Head of caudate nucleus (tissue), 42 donors: Measurements from ENCODE around the gene RELCH.

Experiments used
- DNase-seq, 42 donors: peaks; one replicate each; pipeline versions ENCODE4 v3.0.0 to v3.0.0-alpha.2; 2020 to 2021; ENCODE audit warnings: mixed read lengths in 7 of 42
- intact Hi-C: fragments of 100-400 bp; cut with DNase I; formaldehyde crosslinking; loops from one replicate; pipeline ENCODE4 v1.15.0; 2022

Gene RELCH

DNA sequence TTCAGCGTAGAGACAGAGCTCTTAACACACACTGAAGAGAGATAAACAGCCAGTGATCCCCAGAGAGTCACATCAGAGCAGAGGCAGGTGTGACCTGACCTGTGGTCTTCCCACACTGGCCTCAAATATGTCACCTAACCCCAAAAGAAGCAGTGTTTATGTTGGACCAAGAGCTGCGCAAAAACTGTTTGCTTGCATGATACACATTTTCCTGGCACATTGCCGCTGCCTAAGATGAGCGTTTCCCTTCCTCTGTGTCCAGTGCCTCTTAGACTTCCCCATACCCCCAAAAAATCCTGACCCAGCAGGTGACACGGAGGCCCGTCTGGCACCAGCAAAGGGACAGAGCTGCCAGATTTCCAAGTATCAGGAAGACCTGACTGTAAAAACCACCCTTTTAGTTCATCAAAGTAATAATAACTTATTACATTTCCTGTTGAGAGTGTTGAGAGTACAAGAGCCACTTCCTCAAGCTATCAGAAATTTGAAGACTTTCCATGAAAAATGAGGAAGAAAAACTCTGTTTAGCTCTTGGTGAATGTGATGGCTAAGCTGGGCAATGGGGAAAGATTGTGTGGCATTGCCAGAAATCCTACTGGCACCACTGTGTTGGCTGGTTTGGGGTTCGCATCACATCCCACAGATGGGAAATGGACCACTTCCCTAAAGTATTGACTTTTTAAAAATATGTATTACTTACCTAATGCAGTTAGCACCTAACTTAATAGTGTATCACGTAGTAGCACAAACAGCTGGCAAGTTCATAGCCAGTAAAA lies 144.7 kb downstream of the RELCH start:
- intact Hi-C loops: no loop called here
- peak in 3 of 42 donors; percentile 16 to 33 (median 21) for DNase-seq

DNA sequence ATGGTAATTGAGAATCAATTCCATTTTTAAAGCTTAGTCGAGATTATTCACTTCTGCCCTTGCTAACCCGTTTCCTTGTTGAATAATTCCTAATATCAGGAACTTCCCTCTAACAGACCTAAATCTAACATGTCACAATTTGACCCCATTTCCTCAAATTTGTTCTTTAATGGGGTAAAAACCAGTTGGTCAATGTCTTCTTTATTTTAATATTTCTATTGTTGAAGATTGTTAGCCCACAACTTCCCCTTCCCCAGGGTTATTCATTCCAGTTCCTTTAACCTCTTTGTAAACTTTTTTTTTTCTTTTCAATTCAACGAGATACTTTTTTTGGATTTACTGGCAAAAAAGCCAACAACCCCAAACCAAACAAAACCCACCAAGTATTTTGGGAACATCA lies 145.4 kb downstream of the RELCH start:
- no peak for DNase-seq
- intact Hi-C loops: no loop called here

GRCh38 chr18:62332964-62333695 lies 146.1 kb downstream of the RELCH start:
- no peak for DNase-seq
- intact Hi-C loops: no loop called here

DNA sequence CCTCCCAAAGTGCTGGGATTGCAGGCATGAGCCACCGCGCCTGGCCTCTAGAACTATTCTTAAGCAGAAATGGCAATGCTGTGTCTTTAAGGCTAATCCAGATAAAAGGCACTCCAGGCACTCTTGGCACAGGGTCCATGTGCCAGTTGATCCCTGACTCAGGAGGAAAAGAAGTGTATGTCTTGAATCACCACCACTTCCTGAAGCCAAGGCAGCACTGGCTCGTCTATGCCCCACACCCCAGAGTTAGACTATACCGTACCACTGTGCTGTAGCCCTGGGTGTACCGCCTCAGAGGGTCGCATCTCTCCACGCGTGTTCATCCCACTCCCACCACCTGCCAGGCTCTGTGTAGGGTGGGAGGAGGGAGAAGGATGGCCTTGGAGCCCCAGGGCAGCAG lies 147.1 kb downstream of the RELCH start:
- intact Hi-C loops: no loop called here
- DNase-seq: no peak

DNA sequence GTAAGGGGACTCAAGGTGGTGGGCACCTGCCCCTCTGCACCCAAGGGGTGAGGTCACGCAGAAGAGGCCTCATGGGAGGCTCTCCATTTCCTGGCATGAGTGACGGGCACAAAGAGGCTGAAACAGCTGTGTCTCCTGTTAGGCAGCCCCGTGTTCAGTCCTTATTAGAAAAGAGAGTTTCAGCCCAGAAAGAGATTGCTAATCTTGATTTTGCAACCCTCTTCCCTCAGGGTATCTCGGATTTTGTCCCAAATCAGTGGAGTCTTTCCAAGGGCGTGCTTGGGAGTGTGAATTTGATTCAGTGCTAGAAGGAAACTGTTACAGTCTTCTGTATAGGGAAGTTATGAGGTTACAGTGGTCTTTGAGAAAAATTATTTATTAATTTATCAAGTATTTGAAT lies 148.4 kb downstream of the RELCH start:
- intact Hi-C loops: no loop called here
- no peak for DNase-seq

DNA sequence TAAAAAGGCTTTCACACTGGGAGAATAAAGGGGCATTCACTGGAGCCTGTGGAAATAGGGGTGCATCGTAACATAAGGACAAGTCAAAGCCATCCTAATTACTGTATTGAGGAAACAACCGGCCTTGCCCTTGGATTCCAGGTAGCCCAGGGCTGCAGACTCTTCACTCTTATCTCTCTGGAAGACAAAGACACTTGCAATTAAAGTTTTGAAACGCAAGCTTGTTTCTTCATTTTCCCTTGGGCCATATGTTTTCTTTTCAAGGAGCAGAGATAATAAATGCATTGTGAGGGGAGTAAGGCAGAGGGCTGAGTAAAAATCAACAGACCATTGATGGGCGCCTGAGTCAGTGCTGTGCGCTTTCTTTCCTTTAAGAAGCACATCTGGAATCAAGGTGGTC lies 149.6 kb downstream of the RELCH start:
- no peak for DNase-seq
- intact Hi-C loops: no loop called here

GRCh38 chr18:62337336-62337735 lies 150.3 kb downstream of the RELCH start:
- intact Hi-C loops: no loop called here
- DNase-seq: no peak

GRCh38 chr18:62338446-62339105 lies 151.5 kb downstream of the RELCH start:
- DNase-seq: no peak
- intact Hi-C loops: no loop called here

DNA sequence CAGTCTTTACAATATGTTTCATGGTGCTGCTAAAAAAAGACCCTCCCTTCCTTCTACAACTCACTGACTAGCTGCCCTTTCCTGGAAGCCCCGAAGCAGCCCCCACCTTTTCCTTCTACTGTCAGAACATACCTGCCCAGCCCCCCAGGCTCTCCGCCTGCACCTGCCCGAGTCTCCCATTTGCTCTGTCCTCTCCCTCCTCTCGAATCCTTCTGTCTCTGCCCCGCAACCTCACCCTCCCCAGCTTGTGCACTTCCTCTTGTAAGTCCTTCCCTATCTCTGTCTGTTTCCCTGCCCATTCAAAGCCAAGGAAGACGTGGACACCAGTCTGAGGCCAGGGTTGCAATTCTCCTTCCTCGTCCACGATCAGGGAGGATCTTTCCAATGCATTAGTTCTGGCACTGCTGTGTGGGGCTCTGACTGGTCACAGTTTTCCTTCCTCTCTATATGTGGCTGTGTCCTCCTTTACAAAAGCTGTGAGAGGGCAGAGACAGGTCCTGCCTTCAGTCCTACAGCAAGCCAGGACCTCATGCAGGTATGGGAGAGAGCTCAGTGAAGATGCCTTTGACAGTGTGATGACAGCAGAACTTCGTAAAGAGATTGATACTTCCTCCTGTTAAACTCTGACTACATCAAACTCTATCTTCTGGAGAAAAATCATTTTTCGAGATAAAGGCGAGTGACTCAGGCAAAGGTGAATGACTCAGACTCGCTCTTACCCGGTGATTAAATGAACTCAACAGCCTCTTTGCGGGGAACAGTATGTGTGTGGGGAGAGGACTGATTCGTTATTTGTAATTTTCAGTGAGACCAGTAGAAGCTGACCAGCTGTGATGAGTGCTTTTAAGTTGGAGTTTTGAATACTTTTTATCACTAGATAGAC lies 152.3 kb downstream of the RELCH start:
- intact Hi-C loops: no loop called here
- peak in 15 of 42 donors; percentile 10 to 73 (median 42) for DNase-seq

DNA sequence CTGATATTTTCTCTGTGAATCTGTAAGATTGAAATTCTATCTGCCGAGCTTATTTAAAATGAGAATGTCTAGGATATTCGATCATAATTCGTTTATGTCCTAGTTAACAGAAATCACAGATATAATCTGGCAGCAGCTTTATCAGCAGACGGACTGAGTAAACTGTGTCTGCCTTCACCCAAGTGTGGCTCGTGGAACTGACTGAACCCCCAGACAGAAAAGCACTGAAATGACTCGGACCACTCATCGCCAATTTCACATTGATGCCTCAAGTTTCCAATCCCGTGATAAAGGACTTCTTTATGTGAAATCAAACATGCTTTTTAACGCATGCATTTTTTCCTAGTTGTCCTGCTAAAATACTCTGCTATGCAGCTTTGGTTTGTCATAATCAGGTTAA lies 153.9 kb downstream of the RELCH start:
- intact Hi-C loops: no loop called here

DNA sequence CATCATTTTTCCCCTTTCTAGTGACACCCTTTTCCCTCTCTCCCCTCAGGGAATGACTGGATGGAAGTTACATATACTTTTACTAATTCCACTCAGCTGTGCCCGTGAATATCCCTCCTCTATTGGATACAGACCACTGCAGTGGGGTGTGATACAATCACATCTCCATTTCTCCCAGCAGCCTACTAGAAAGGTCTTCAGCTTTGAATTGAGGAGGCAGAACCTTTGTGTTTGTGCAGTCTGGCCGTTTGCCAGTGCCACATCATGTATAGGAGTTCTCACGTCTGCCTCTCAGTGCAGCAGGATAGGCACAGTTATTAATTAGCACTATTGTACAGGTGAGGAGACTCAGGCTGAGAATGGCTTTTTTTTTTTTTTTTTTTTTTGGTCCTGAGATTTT lies 154.4 kb downstream of the RELCH start:
- intact Hi-C loops: no loop called here
- no peak for DNase-seq

More for the DNA sequence above, 153.9 kb downstream of the RELCH start:
- no peak for DNase-seq

DNA sequence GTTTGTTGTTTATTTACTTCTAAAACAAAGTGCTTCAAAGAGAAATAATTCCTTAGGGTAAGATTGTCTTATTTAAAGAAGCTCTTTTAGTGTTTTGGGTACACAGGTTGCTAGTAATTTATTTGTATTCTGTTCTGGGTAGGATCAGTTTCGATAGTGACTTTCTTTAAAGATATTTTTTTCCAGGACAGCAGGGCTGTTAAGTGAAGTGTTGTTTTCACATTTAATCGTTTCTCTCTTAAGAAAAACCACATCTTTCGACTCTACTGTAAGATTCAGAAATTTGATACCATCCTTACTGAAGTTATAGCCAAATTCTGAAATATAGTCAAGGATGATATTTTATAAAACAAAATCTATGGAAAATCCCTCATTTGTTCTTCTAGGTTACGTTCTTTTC lies 155.8 kb downstream of the RELCH start:
- intact Hi-C loops: no loop called here
- no peak for DNase-seq

GRCh38 chr18:62343316-62343715 lies 156.3 kb downstream of the RELCH start:
- intact Hi-C loops: no loop called here
- DNase-seq: no peak

- no peak for DNase-seq
These were observed 158.9 kb downstream of the RELCH start for GRCh38 chr18:62345909-62346308.

DNA sequence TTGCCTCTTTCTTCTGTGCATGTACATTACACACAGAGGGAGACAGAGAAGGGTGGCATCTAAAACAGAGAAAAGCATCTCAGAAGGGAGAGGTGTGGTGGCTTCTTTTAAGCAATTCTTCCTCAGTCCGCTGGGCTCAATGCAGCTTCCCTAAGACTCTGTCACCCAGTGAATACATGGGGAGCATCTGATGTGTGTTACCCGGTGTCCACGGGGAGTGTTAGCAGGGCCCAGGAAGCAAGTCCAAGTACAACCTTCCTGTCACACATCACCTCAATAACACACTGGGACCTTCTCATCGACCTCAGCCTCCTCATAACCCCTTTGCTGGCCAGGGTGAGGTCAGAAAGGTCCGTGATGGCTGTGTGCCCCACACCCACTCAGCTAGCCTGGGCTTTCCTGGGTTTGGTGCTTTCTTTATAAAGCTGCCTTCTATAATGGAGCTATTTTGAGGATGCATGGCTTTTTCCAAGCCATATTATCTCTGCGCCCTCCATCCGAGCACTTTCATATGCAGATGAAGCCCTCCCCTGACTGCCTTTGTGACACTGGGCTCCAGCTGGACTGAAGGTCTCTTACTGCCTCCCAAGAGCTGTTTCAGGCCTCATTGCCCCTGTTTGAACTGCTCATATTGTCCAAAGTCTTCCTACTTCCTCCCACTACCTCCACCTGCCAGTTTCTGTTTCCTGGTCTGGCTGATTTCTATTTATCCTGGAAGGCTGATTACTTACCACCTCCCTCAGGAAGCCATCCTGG lies 159.5 kb downstream of the RELCH start:
- no peak for DNase-seq
- intact Hi-C loops: no loop called here

More at GRCh38 chr18:62345909-62346308, 158.9 kb downstream of the RELCH start:
- intact Hi-C loops: no loop called here

DNA sequence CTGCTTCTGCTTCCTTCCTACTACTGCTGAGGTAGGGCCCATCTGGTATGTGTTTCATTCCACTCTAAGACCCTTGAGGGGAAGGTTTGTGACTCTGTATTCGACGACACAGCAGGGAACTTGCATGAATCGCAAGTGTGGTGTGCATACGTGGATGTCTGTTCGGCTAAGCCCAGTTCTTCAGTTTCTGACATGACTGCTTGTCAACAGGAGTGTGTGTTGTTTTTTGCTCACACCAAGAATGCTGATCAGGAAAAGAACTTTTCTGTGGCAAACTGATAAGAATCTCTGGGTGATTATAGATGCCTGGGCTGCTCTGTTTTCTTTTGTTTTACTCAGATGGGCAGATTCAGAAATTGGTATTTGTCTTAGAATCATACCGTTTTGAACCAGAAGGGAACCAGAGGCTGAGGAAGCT lies 160.0 kb downstream of the RELCH start:
- DNase-seq: no peak
- intact Hi-C loops: no loop called here

DNA sequence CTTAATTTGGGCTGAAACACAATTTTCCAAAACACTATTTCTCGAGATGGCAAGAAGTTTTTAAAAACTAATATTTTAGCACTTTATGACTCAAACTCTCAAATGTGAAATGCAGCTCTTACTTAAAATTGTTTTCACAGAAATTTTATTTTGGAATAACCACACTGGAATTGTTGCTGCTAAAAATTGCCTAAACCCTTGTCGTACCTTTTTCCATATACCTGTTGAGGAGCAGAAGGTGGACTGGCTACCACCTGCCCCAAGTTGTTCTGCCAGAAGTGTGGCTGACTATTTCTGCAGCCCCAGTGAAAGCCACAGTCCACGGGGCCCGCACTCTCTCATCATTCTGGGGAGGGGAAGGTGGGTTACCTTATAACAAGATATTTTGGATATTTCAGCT lies 161.4 kb downstream of the RELCH start:
- intact Hi-C loops: no loop called here
- DNase-seq: no peak

GRCh38 chr18:62353170-62353569 lies 166.1 kb downstream of the RELCH start:
- DNase-seq: no peak
- intact Hi-C loops: no loop called here

GRCh38 chr18:62354151-62354550 lies 167.1 kb downstream of the RELCH start:
- intact Hi-C loops: no loop called here
- no peak for DNase-seq
